DMS53 treated with DMSO at 0.1 percent for 48 hours (cell line): ENCODE results near the gene AUTS2.

Experiments
- DNase-seq: peaks from one replicate; lab custom pipeline; 2025; ENCODE audit not compliant: unreplicated experiment; lab: John Stamatoyannopoulos, UW

AUTS2 gene

DNA sequence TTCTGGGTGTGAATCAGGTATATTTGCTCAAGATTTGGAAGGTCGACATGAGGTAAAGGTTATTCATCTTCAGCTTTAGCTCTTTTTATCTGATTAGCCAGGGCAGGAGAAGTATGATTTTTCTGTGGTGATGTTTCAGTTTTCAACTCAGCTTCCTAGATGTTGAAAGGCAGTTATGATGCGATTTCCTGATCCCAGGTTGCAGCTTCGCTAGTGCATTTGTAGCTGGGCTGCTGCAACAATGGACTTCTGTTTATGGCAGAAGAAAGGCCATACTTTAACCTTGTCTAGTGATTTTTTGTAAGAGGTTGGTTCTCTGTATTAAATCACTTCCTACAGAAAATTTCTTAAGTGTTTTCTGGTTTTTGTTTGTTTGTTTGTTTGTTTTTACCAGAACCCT lies 619.3 kb downstream of the AUTS2 start:
- no peak for DNase-seq

- DNase-seq = no peak
Observed at GRCh38 chr7:70218006-70218405, 619.7 kb downstream of the AUTS2 start.

DNA sequence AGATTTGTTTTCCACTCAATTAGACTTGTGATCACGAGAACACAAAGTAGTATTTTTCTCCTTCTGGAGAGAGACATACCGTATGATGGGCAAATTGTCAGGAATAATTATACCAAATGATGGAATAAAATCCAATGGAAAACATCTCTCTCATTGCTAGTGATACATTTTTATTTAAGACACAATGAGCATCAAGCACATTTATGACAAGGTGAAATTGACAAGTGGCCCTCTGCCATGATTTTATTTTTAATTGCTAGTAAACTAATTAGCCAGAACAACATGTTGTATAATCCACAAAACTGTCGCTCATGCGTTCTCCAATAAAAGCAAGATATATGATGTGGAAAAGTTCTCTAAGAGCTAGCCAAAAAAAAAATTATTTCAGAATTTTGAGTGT lies 620.8 kb downstream of the AUTS2 start:
- no peak for DNase-seq

DNA sequence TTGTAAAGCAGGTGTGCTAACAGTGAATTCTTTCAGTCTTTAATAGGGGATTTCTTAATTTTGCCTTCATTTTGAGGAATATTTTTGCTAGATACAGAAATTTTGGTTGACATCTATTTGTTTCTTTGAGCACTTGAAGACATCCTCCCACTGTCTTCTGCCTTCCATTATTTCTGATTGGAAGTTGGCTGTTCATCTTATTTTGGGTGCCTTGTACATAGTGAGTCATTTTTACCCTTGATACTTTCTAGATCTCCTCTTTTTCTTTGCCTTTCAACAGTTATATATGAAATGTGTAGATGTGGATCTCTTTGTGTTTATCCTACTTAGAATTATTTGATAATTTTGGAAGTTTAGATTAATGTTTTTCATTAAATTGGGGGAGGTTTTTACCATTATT lies 631.0 kb downstream of the AUTS2 start:
- no peak for DNase-seq

DNA sequence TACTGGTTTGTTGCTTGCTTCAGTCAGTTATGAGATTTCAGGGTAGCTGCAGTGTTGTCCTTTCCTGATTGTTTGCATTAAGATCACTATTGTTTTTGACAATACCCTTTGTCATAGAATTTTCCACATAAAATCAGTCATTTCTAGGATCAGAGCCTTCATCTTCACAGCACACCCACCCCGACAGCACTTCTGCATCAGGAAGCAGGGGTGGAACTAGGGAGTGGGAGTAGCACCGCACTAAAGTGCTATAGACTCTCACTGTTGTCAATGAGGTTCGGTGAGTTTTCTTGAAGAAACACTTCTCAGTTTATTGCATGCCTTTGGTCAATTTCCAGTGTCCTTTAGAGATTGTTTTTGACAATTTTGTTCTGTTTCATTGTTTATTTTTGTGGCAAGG lies 632.5 kb downstream of the AUTS2 start:
- DNase-seq = no peak

GRCh38 chr7:70233776-70234175 lies 635.5 kb downstream of the AUTS2 start:
- no peak for DNase-seq

GRCh38 chr7:70237256-70237655 lies 639.0 kb downstream of the AUTS2 start:
- DNase-seq = no peak

- no peak for DNase-seq
Observed at GRCh38 chr7:70237831-70238575, 639.7 kb downstream of the AUTS2 start.

DNA sequence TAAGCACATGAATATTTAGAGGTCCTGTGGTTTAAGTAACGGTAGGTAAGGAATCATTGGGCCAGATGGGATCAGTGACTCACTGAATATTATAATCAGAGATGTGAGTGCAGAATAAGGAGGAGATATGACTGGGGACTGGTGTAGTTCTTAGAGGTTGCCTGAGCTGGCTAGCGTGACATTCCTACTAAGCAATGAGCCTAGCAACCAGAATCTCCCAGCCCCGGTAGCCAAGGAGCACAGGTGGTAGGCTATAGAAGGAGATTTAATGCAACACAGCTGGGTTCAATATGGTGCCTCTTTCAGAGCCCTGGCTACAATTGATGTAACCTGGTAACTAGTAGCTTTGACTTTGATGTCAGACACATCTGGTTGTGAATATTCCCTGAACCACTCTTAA lies 641.6 kb downstream of the AUTS2 start:
- no peak for DNase-seq

- no peak for DNase-seq
Observed at GRCh38 chr7:70240873-70241272, 642.6 kb downstream of the AUTS2 start.

GRCh38 chr7:70241536-70242175 lies 643.4 kb downstream of the AUTS2 start:
- DNase-seq = no peak

DNA sequence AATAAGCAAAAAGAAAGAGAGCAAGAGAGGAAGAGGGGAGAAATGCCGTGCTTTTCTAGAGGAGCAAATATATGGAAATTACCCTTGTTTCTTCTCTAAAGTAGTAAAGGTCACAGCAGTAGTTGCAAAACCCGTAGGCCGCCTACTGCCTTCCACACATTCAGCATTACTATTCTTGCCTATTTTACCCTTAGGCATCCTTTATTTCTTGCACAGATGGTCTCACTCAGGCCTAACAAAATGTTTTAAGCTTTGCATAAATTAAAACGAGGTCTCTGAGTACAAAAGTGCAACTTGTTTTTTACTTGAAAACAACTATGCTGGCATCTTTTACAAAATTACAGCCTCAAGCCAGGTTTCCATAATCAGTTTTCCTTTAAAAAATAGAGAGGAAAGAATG lies 644.6 kb downstream of the AUTS2 start:
- no peak for DNase-seq

DNA sequence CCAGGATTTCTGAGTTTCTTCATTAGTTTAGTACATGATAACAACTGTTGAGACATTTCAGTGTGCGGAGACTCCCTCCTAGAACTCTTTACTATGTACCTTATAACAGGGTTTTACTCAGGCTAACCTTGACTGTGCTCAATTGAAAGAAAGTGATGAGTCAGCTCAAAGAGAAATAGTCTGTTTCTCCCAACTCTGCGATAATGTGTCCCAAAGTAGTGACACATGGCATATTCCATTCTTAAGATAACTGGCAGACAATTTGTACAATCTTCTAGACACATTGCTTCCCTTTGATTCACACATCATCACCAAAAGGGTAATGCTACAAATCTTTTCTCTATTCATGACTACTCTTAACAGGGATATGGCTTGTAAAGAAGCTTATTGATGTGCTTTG lies 645.2 kb downstream of the AUTS2 start:
- no peak for DNase-seq

GRCh38 chr7:70257921-70258320 lies 659.6 kb downstream of the AUTS2 start:
- DNase-seq = no peak

- DNase-seq = no peak
Observed at GRCh38 chr7:70259502-70259901, 661.2 kb downstream of the AUTS2 start.

DNA sequence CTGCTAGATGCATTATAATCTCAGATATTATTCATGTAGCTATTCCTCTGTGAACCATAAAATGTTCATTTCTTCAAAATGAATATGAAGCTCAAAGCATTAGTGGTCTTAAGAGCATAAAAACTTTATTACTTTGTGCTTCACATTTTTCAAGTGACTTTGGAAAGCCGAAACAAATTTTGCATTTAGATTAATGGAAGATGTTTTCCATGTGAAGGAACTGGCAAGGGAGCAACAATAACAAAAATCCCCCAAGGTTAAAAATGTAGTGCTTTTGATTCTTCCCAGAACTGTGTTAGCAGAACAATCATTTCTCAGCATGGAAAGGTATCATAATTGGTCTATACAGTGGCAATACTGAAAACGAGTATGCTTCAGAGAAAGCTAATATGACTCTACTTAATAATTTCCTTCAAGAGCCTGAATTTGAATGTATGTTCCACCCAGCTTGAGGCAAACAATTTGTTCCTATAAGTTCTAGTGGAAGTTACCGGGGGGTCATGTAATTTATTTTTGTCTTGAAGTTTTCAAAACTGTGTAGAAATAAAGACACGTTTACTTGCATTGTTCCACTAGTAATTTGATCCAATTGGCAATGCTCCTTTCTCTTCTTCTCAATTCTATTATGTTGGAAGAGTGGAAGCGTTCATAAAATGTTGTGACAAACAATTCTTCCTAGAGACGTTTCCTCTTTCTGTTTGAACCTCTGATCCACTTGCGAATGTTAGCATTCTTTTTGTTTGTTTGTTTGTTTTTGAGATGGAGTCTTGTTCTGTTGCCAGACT lies 665.4 kb downstream of the AUTS2 start:
- no peak for DNase-seq

- no peak for DNase-seq
Observed at GRCh38 chr7:70266186-70266585, 667.9 kb downstream of the AUTS2 start.

- no peak for DNase-seq
Observed at GRCh38 chr7:70267381-70268120, 669.3 kb downstream of the AUTS2 start.

GRCh38 chr7:70268179-70268578 lies 669.9 kb downstream of the AUTS2 start:
- no peak for DNase-seq

- no peak for DNase-seq
Observed at GRCh38 chr7:70270149-70270548, 671.9 kb downstream of the AUTS2 start.

DNA sequence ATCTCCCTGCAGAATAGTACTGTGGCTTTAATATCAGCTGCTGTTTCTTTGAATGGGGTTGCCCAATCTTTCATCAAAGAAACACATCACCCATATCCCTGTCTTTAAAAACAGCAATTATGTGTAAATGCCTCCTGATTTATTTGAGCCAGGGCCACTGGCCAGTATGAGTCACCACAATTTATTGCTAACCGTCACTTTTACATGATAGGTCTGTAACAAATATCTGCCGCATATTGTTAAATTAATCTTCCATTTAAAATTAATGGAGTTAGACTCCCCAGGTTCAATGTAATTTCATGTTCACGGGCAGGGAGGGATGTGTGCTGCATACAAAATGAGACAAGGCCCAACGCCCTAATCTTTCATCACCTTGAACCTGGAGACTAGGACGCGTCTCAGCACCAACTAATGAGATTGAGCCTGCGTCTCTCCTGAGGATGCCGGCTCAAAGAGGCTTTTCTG lies 673.4 kb downstream of the AUTS2 start:
- DNase-seq = no peak
